GM12873 (cell line): Measurements from ENCODE around the gene UNC119.

ENCODE experiments used
- CTCF ChIP-seq: IDR thresholded peaks from 2 replicates; pipeline ENCODE4 v1.5.1; 2012; ENCODE audit warnings: low read depth, mild to moderate bottlenecking, moderate library complexity, low read length, control low read depth; ENCODE audit not compliant: insufficient read depth; ENCODE audit errors: missing control alignments

The UNC119 gene

DNA sequence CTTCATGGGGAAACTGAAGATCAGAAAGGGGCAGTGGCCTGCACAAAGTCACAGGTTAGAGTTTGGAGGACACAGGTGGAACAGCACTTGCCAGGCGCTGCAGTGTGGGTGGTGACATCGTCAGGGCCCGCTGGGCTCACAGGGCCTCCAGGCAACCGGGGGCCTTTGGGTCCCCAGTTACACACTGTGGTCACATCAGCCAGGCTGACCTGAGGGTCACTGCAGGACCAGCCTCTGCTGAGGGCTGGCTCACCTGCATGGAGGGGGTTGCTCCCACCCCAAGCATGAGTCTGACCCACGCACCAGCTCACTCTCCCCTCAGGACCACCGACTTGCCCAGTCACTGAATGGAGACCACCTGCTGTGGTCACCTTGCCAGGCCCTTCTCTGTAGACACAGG, 29.2 kb downstream of the UNC119 start:
- no peak for TF ChIP-seq CTCF

GRCh38 chr17:28521311-28522085, 30.9 kb downstream of the UNC119 start:
- TF ChIP-seq CTCF, result no peak

- no peak for TF ChIP-seq CTCF
Observed at GRCh38 chr17:28520687-28521086, 31.7 kb downstream of the UNC119 start.

DNA sequence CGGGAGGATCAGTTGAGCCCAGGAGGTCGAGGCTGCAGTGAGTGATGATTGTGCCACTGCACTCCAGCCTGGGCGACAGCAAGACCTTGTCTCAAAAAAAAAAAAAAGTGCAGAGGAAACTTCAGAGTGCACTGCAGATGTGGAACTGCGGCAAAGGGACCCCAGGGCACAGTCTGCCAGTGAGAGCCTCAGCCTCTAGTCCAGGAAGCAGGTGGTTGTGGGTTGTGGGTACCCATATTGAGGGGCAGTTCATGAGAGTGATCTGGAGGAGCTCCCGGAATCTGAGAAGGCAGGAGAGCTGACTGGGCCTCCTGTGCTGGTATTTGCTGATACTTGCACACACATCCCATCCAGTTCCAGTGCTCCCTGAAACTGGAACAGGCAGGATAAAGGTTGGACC, 33.2 kb downstream of the UNC119 start:
- no peak for TF ChIP-seq CTCF

- TF ChIP-seq CTCF, result no peak
Observed at GRCh38 chr17:28518578-28518977, 33.8 kb downstream of the UNC119 start.

DNA sequence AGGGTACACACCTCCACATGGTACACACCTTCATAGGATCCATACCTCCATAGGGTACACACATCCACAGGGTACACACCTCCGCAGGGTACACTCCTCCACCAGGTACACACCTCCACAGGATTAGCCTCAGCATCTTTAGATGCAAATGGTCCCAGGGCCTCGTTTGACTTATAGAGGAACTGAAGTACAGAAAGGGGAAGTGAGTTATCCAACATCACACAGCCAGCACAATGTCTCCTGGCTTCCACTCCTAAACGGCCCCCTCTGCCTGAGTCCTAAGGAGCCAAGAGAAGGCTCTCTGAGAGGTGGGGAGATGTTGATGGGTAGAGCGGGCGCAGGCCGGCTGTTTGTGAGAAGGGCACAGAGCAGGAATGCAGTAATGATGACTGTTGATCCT, 34.3 kb downstream of the UNC119 start:
- TF ChIP-seq CTCF, result no peak

GRCh38 chr17:28515518-28515917, 36.9 kb downstream of the UNC119 start:
- TF ChIP-seq CTCF, result no peak

- TF ChIP-seq CTCF, result no peak
Observed at GRCh38 chr17:28514561-28515002, 37.8 kb downstream of the UNC119 start.
